ENCODE results near the gene PHKG1.
"Not testable (repeated sequence)": the region's sequence is repeated elsewhere in the genome, so short reads cannot be mapped to it uniquely, and the experiment has no call there.

Gene PHKG1

GRCh38 chr7:56048245-56048644 lies 44.5 kb downstream of the PHKG1 start:
- Histone ChIP-seq H3K27me3 (ENCODE audit: insufficient read depth, poor library complexity, severe bottlenecking) (no peaks in the 10 kb centered on the region), H3K4me3 (replicated peaks; ENCODE audit: insufficient read depth, low read length) (no peak overlapping the region), H3K27ac (replicated peaks) (no peak overlapping the region)
- TF ChIP-seq CTCF (IDR thresholded peaks at IDR 0.05; ENCODE audit: insufficient read depth, low read length) (no peak), REST (IDR thresholded peaks at IDR 0.05; ENCODE audit: insufficient replicate concordance, low read depth) (no peak), POLR2AphosphoS5 (IDR thresholded peaks at IDR 0.05; ENCODE audit: low read depth) (no peak), GABPA (IDR thresholded peaks at IDR 0.05; ENCODE audit: low read depth) (no peak), SPI1 (IDR thresholded peaks at IDR 0.05; ENCODE audit: borderline replicate concordance, low read depth) (no peak)
- DNase-seq (ENCODE audit: low read depth in 1 of 2, low spot score in 1 of 2): no peak

GRCh38 chr7:56047446-56048116 lies 45.2 kb downstream of the PHKG1 start:
- H3K4me3 ChIP-seq (replicated peaks; ENCODE audit: insufficient read depth, low read length); H3K27ac ChIP-seq (replicated peaks); DNase-seq (ENCODE audit: low read depth in 1 of 2, low spot score in 1 of 2); H3K27me3 ChIP-seq (ENCODE audit: insufficient read depth, poor library complexity, severe bottlenecking): not testable (repeated sequence)

GRCh38 chr7:56046721-56047445 lies 45.9 kb downstream of the PHKG1 start:
- no peak overlapping the region for H3K27ac ChIP-seq (replicated peaks)
- H3K27me3 ChIP-seq (ENCODE audit: insufficient read depth, poor library complexity, severe bottlenecking): no peaks in the 10 kb centered on the region
- DNase-seq (ENCODE audit: low read depth in 1 of 2, low spot score in 1 of 2): no peak
- no peak overlapping the region for H3K4me3 ChIP-seq (replicated peaks; ENCODE audit: insufficient read depth, low read length)
- TF ChIP-seq CTCF (IDR thresholded peaks at IDR 0.05; ENCODE audit: insufficient read depth, low read length) (no peak), REST (IDR thresholded peaks at IDR 0.05; ENCODE audit: insufficient replicate concordance, low read depth) (no peak), POLR2AphosphoS5 (IDR thresholded peaks at IDR 0.05; ENCODE audit: low read depth) (no peak), SPI1 (IDR thresholded peaks at IDR 0.05; ENCODE audit: borderline replicate concordance, low read depth) (no peak), GABPA (IDR thresholded peaks at IDR 0.05; ENCODE audit: low read depth) (no peak)

- H3K27ac ChIP-seq (replicated peaks); DNase-seq (ENCODE audit: low read depth in 1 of 2, low spot score in 1 of 2): not testable (repeated sequence)
Measured at GRCh38 chr7:56045758-56046157, 47.0 kb downstream of the PHKG1 start.

GRCh38 chr7:56040730-56041129 lies 52.0 kb downstream of the PHKG1 start:
- TF ChIP-seq REST (IDR thresholded peaks at IDR 0.05; ENCODE audit: insufficient replicate concordance, low read depth) (no peak), CTCF (IDR thresholded peaks at IDR 0.05; ENCODE audit: insufficient read depth, low read length) (no peak), SPI1 (IDR thresholded peaks at IDR 0.05; ENCODE audit: borderline replicate concordance, low read depth) (no peak), GABPA (IDR thresholded peaks at IDR 0.05; ENCODE audit: low read depth) (no peak), POLR2AphosphoS5 (IDR thresholded peaks at IDR 0.05; ENCODE audit: low read depth) (no peak)
- no peak overlapping the region for H3K27ac ChIP-seq (replicated peaks)

More at GRCh38 chr7:56045758-56046157, 47.0 kb downstream of the PHKG1 start:
- not testable (repeated sequence) for H3K27me3 ChIP-seq (ENCODE audit: insufficient read depth, poor library complexity, severe bottlenecking); H3K4me3 ChIP-seq (replicated peaks; ENCODE audit: insufficient read depth, low read length)

More at GRCh38 chr7:56040730-56041129, 52.0 kb downstream of the PHKG1 start:
- Histone ChIP-seq H3K27me3 (ENCODE audit: insufficient read depth, poor library complexity, severe bottlenecking) (no peaks in the 10 kb centered on the region), H3K4me3 (replicated peaks; ENCODE audit: insufficient read depth, low read length) (no peak overlapping the region)
- DNase-seq (ENCODE audit: low read depth in 1 of 2, low spot score in 1 of 2): no peak
